ENCODE data around the gene PNRC1. TPM values are rescaled to one million over a fixed set of nuclear protein-coding genes. Genes with fewer than 3 reads are reported as not detected.
"Not testable (repeated sequence)": the region's sequence is repeated elsewhere in the genome, so short reads cannot be mapped to it uniquely, and the experiment has no call there.

The PNRC1 gene
- total RNA-seq, 1 donor from 2014 or later, result 121 TPM

GRCh38 chr6:89050697-89051096 lies 29.9 kb upstream of the PNRC1 start:
- DNase-seq (no peak), ATAC-seq (ENCODE audit: poor library complexity) (no peak)
- intact Hi-C loops (cut with DNase I), result no loop called here

GRCh38 chr6:89051676-89052075 lies 28.9 kb upstream of the PNRC1 start:
- DNase-seq, result no peak
- ATAC-seq (ENCODE audit: poor library complexity), result no peak
- intact Hi-C loops (cut with DNase I), result no loop called here

- DNase-seq (no peak), ATAC-seq (ENCODE audit: poor library complexity) (no peak)
- intact Hi-C loops (cut with DNase I), result no loop called here
These were observed 26.3 kb upstream of the PNRC1 start for GRCh38 chr6:89054208-89054607.

GRCh38 chr6:89057759-89058158 lies 22.8 kb upstream of the PNRC1 start:
- DNase-seq (no peak), ATAC-seq (ENCODE audit: poor library complexity) (no peak)
- intact Hi-C loops (cut with DNase I), result no loop called here

- no peak for ATAC-seq (ENCODE audit: poor library complexity)
- intact Hi-C loops (cut with DNase I), result no loop called here
These were observed 21.9 kb upstream of the PNRC1 start for GRCh38 chr6:89058627-89059026.

GRCh38 chr6:89059227-89059626 lies 21.3 kb upstream of the PNRC1 start:
- ATAC-seq (ENCODE audit: poor library complexity), result no peak
- intact Hi-C loops (cut with DNase I), result no loop called here
- no peak for DNase-seq

More at GRCh38 chr6:89058627-89059026, 21.9 kb upstream of the PNRC1 start:
- DNase-seq, result no peak

GRCh38 chr6:89063881-89064280 lies 16.7 kb upstream of the PNRC1 start:
- no peak for DNase-seq
- intact Hi-C loops (cut with DNase I), result no loop called here
- no peak for ATAC-seq (ENCODE audit: poor library complexity)

- intact Hi-C loops (cut with DNase I); DNase-seq; ATAC-seq (ENCODE audit: poor library complexity): not testable (repeated sequence)
These were observed 15.6 kb upstream of the PNRC1 start for GRCh38 chr6:89064931-89065330.

- DNase-seq; intact Hi-C loops (cut with DNase I); ATAC-seq (ENCODE audit: poor library complexity): not testable (repeated sequence)
These were observed 14.4 kb upstream of the PNRC1 start for GRCh38 chr6:89066121-89066520.

- peak; percentile 27 for ATAC-seq (ENCODE audit: poor library complexity)
- no peak for DNase-seq
- intact Hi-C loops (cut with DNase I), result no loop called here
These were observed 13.5 kb upstream of the PNRC1 start for GRCh38 chr6:89066940-89067646.

- intact Hi-C loops (cut with DNase I), result no loop called here
- DNase-seq (no peak), ATAC-seq (ENCODE audit: poor library complexity) (no peak)
These were observed 12.8 kb upstream of the PNRC1 start for GRCh38 chr6:89067796-89068195.

- DNase-seq (no peak), ATAC-seq (ENCODE audit: poor library complexity) (no peak)
- intact Hi-C loops (cut with DNase I), result no loop called here
These were observed 11.9 kb upstream of the PNRC1 start for GRCh38 chr6:89068695-89069094.

- no peak for DNase-seq
- no peak for ATAC-seq (ENCODE audit: poor library complexity)
- intact Hi-C loops (cut with DNase I), result no loop called here
These were observed 10.9 kb upstream of the PNRC1 start for GRCh38 chr6:89069536-89070163.

GRCh38 chr6:89071036-89071435 lies 9.5 kb upstream of the PNRC1 start:
- DNase-seq (no peak), ATAC-seq (ENCODE audit: poor library complexity) (no peak)
- intact Hi-C loops (cut with DNase I), result no loop called here

GRCh38 chr6:89073014-89073620 lies 7.4 kb upstream of the PNRC1 start:
- ATAC-seq (ENCODE audit: poor library complexity) (peak; percentile 73), DNase-seq (no peak)
- intact Hi-C loops (cut with DNase I), result no loop called here

- ATAC-seq (ENCODE audit: poor library complexity), result no peak
- intact Hi-C loops (cut with DNase I), result no loop called here
- no peak for DNase-seq
These were observed 6.7 kb upstream of the PNRC1 start for GRCh38 chr6:89073840-89074239.

GRCh38 chr6:89079511-89080234 lies 878 bp upstream of the PNRC1 start:
- DNase-seq (peak; percentile 63), ATAC-seq (ENCODE audit: poor library complexity) (no peak)
- intact Hi-C loops (cut with DNase I), result loop anchor here (5.0 kb wide), 2 partner anchors 42 to 68 kb away; partner anchors contain the start of gene PM20D2

GRCh38 chr6:89081129-89081422 lies 525 bp downstream of the PNRC1 start:
- DNase-seq (no peak), ATAC-seq (ENCODE audit: poor library complexity) (peak; percentile 21)
- intact Hi-C loops (cut with DNase I), result loop anchor here (5.0 kb wide), 1 partner anchor 66 kb away; the partner anchor contains the start of gene PM20D2
